HEK293T (cell line): ENCODE data around the gene TNIP1.

ENCODE experiments used
- CTCF ChIA-PET: fragments of 350-600 bp; formaldehyde crosslinking; extraction: SDS; loops from one replicate; lab custom pipeline; 2021; ENCODE audit warnings: antibody characterized with exemption, inconsistent platforms; lab: Yijun Ruan, JAX
- POLR2A ChIA-PET: fragments of 350-600 bp; formaldehyde crosslinking; extraction: SDS; loops from one replicate; lab custom pipeline; 2020; ENCODE audit warnings: antibody characterized with exemption, inconsistent platforms; lab: Yijun Ruan, JAX
- DNase-seq: peaks from one replicate; pipeline ENCODE4 v3.0.0; 2012; ENCODE audit warnings: mixed read lengths; ENCODE audit errors: extremely low spot score
- ARNT ChIP-seq: fragments of 450-650 bp; IDR thresholded peaks from 2 replicates; pipeline ENCODE4 v1.6.1; 2017; ENCODE audit warnings: mild to moderate bottlenecking
- BHLHE40 ChIP-seq: fragments of 450-650 bp; IDR thresholded peaks from 2 replicates; pipeline ENCODE4 v1.6.1; 2016; ENCODE audit warnings: mild to moderate bottlenecking, moderate library complexity, borderline replicate concordance
- CTBP1 ChIP-seq: fragments of 450-650 bp; IDR thresholded peaks from 2 replicates; pipeline ENCODE4 v1.6.1; 2016; ENCODE audit warnings: borderline replicate concordance
- ELF4 ChIP-seq: fragments of 450-650 bp; IDR thresholded peaks from 2 replicates; pipeline ENCODE4 v1.6.1; 2017; ENCODE audit warnings: antibody characterized with exemption
- FOXA1 ChIP-seq: fragments of 450-650 bp; IDR thresholded peaks from 2 replicates; pipeline ENCODE4 v1.6.1; 2016; ENCODE audit warnings: mild to moderate bottlenecking
- FOXK2 ChIP-seq: fragments of 450-650 bp; IDR thresholded peaks from 2 replicates; pipeline ENCODE4 v1.6.1; 2016; ENCODE audit warnings: mild to moderate bottlenecking
- FOXM1 ChIP-seq: fragments of 450-650 bp; IDR thresholded peaks from 2 replicates; pipeline ENCODE4 v1.6.1; 2017; ENCODE audit warnings: mild to moderate bottlenecking, borderline replicate concordance
- HDGF ChIP-seq: fragments of 450-650 bp; IDR thresholded peaks from 2 replicates; pipeline ENCODE4 v1.6.1; 2017; ENCODE audit warnings: antibody characterized with exemption, borderline replicate concordance
- L3MBTL2 ChIP-seq: fragments of 450-650 bp; conservative IDR thresholded peaks from 2 replicates; pipeline ENCODE4 v1.6.1; 2016; ENCODE audit warnings: mild to moderate bottlenecking
- NFRKB ChIP-seq: fragments of 450-650 bp; IDR thresholded peaks from 2 replicates; pipeline ENCODE4 v1.6.1; 2016; ENCODE audit warnings: mild to moderate bottlenecking, moderate library complexity
- PKNOX1 ChIP-seq: fragments of 450-650 bp; IDR thresholded peaks from 2 replicates; pipeline ENCODE4 v1.6.1; 2016
- SP1 ChIP-seq: fragments of 450-650 bp; IDR thresholded peaks from 2 replicates; pipeline ENCODE4 v1.6.1; 2017
- SUZ12 ChIP-seq: fragments of 450-650 bp; IDR thresholded peaks from 2 replicates; pipeline ENCODE4 v1.6.1; 2016; ENCODE audit warnings: mild to moderate bottlenecking
- TARDBP ChIP-seq: fragments of 450-650 bp; IDR thresholded peaks from 2 replicates; pipeline ENCODE4 v1.6.1; 2016
- ZNF384 ChIP-seq: fragments of 450-650 bp; IDR thresholded peaks from 2 replicates; pipeline ENCODE4 v1.6.1; 2016

Gene TNIP1

GRCh38 chr5:151018846-151019245 lies 62.0 kb downstream of the TNIP1 start:
- no peak for DNase-seq
- CTCF ChIA-PET, result no interaction called here
- POLR2A ChIA-PET, result no interaction called here

GRCh38 chr5:151017897-151018296 lies 62.9 kb downstream of the TNIP1 start:
- DNase-seq, result no peak
- no peak for TF ChIP-seq CTBP1
- TF ChIP-seq PKNOX1, result no peak
- TF ChIP-seq NFRKB, result no peak
- no peak for TF ChIP-seq ELF4
- no peak for TF ChIP-seq ZNF384
- no peak for TF ChIP-seq FOXM1
- TF ChIP-seq TARDBP, result no peak
- TF ChIP-seq FOXK2, result no peak
- TF ChIP-seq BHLHE40, result no peak
- CTCF ChIA-PET, result no interaction called here
- POLR2A ChIA-PET, result no interaction called here

More at GRCh38 chr5:151018846-151019245, 62.0 kb downstream of the TNIP1 start:
- TF ChIP-seq FOXK2, result no peak

- DNase-seq, result no peak
- POLR2A ChIA-PET, result no interaction called here
- CTCF ChIA-PET, result interaction anchor here (1.0 kb wide), 1 partner anchor 98 kb away, joined by 3 read pairs; no protein-coding TSS in a partner anchor
- TF ChIP-seq SUZ12, result no peak
- no peak for TF ChIP-seq SP1
- no peak for TF ChIP-seq ELF4
- TF ChIP-seq L3MBTL2, result no peak
These were observed 64.1 kb downstream of the TNIP1 start for GRCh38 chr5:151016700-151017099.

GRCh38 chr5:151015974-151016587 lies 64.8 kb downstream of the TNIP1 start:
- no peak for DNase-seq
- ChIA-PET CTCF (no interaction called here), POLR2A (no interaction called here)
- TF ChIP-seq SUZ12, result no peak
- TF ChIP-seq FOXK2, result no peak
- TF ChIP-seq TARDBP, result no peak
- TF ChIP-seq BHLHE40, result no peak
- no peak for TF ChIP-seq FOXM1
- no peak for TF ChIP-seq HDGF
- no peak for TF ChIP-seq L3MBTL2

GRCh38 chr5:151014680-151015343 lies 66.0 kb downstream of the TNIP1 start:
- no peak for TF ChIP-seq TARDBP
- no peak for TF ChIP-seq CTBP1
- no peak for DNase-seq
- POLR2A ChIA-PET, result no interaction called here
- CTCF ChIA-PET, result interaction anchor here (1.0 kb wide), 1 partner anchor 13 kb away, joined by 3 read pairs; no protein-coding TSS in a partner anchor

GRCh38 chr5:151012862-151013261 lies 68.0 kb downstream of the TNIP1 start:
- DNase-seq, result no peak
- POLR2A ChIA-PET, result no interaction called here
- CTCF ChIA-PET, result interaction anchor here (1.0 kb wide), 1 partner anchor 11 kb away, joined by 3 read pairs; no protein-coding TSS in a partner anchor
- TF ChIP-seq FOXK2 (no peak), HDGF (no peak), NFRKB (no peak), SUZ12 (no peak), CTBP1 (no peak), TARDBP (no peak), ZNF384 (no peak)

- ChIA-PET CTCF (interaction anchor here (2.3 kb wide), 1 partner anchor 7 kb away, joined by 8 read pairs; no protein-coding TSS in a partner anchor), POLR2A (no interaction called here)
- TF ChIP-seq FOXA1 (no peak), BHLHE40 (no peak), SUZ12 (no peak), ZNF384 (no peak), CTBP1 (no peak), FOXM1 (no peak), HDGF (no peak)
- DNase-seq, result no peak
These were observed 71.9 kb downstream of the TNIP1 start for GRCh38 chr5:151008906-151009305.

GRCh38 chr5:151008210-151008491 lies 72.7 kb downstream of the TNIP1 start:
- ChIA-PET CTCF (no interaction called here), POLR2A (no interaction called here)
- DNase-seq, result no peak
- TF ChIP-seq CTBP1, result no peak
- no peak for TF ChIP-seq HDGF
- no peak for TF ChIP-seq NFRKB
- TF ChIP-seq ARNT, result no peak
- no peak for TF ChIP-seq ZNF384
- TF ChIP-seq SP1, result no peak
